A673 (cell line): Measurements from ENCODE around the gene ALG14. TPM values are rescaled to one million over a fixed set of nuclear protein-coding genes. Genes with fewer than 3 reads are reported as not detected.

ENCODE experiments used
- BruUV-seq: library from RNA; stranded (reverse); fragments of 400-500 nt; replicated peaks from 2 replicates; lab custom pipeline; 2021; lab: Mats Ljungman, UMichigan
- CTCF ChIA-PET: fragments of 300-600 bp; sonication (Branson Sonifier 250); formaldehyde crosslinking; loops from one replicate; lab custom pipeline; 2022; ENCODE audit warnings: antibody characterized with exemption; lab: Charles Lee
- POLR2A ChIA-PET: fragments of 300-600 bp; sonication (Branson Sonifier 250); formaldehyde crosslinking; loops from one replicate; lab custom pipeline; 2022; ENCODE audit warnings: antibody characterized with exemption; ENCODE audit not compliant: low non-redundant PET; lab: Charles Lee
- DNase-seq: peaks from one replicate; pipeline ENCODE4 v3.0.0-alpha.2; 2015; ENCODE audit warnings: low spot score
- H3K27ac ChIP-seq: fragments of 200-600 bp; sonication (generic); 2 replicates; pipeline ENCODE4 v1.5.1; 2016; ENCODE audit warnings: mixed run types, low read depth, mild to moderate bottlenecking, mixed read lengths, antibody characterized with exemption, low read length; ENCODE audit not compliant: poor library complexity, severe bottlenecking
- H3K27me3 ChIP-seq: fragments of 200-600 bp; sonication (generic); replicated peaks from 2 replicates; pipeline ENCODE4 v1.6.1; 2017; ENCODE audit warnings: mixed run types, low read depth, mild to moderate bottlenecking, mixed read lengths, antibody characterized with exemption, low read length; ENCODE audit not compliant: insufficient read depth, poor library complexity
- H3K36me3 ChIP-seq: fragments of 200-600 bp; sonication (generic); 2 replicates; pipeline ENCODE4 v1.6.1; 2016; ENCODE audit warnings: mixed run types, mild to moderate bottlenecking, mixed read lengths, antibody characterized with exemption, low read length; ENCODE audit not compliant: insufficient read depth, poor library complexity, severe bottlenecking
- H3K4me1 ChIP-seq: fragments of 200-600 bp; sonication (generic); 2 replicates; pipeline ENCODE4 v1.6.1; 2017; ENCODE audit warnings: mixed run types, mild to moderate bottlenecking, mixed read lengths, antibody characterized with exemption, low read length; ENCODE audit not compliant: insufficient read depth, poor library complexity, severe bottlenecking
- H3K4me3 ChIP-seq: fragments of 200-600 bp; sonication (generic); 2 replicates; pipeline ENCODE4 v1.5.1; 2016; ENCODE audit warnings: low read depth, mixed run types, mild to moderate bottlenecking, mixed read lengths, low read length; ENCODE audit not compliant: poor library complexity, severe bottlenecking
- H3K9me3 ChIP-seq: fragments of 200-600 bp; sonication (generic); 2 replicates; pipeline ENCODE4 v1.6.1; 2016; ENCODE audit warnings: mixed run types, low read depth, mild to moderate bottlenecking, mixed read lengths, antibody characterized with exemption, low read length; ENCODE audit not compliant: poor library complexity, severe bottlenecking
- CTCF ChIP-seq: fragments of 300-800, 200-600 bp; sonication (generic); conservative IDR thresholded peaks from 2 replicates; pipeline ENCODE4 v1.5.1; 2017; ENCODE audit warnings: low read depth, mild to moderate bottlenecking, antibody characterized with exemption, low read length, moderate library complexity, mixed read lengths
- EZH2 ChIP-seq: fragments of 200-600 bp; sonication (generic); IDR thresholded peaks from 2 replicates; pipeline ENCODE4 v1.6.1; 2017; ENCODE audit warnings: borderline replicate concordance, low read depth, mild to moderate bottlenecking, mixed read lengths, antibody characterized with exemption, low read length; ENCODE audit not compliant: poor library complexity, severe bottlenecking
- intact Hi-C: fragments of 100-400 bp; cut with micrococcal nuclease; formaldehyde crosslinking; loops from one replicate; pipeline ENCODE4 v1.10.0; 2022; ENCODE audit not compliant: unreplicated experiment
- total RNA-seq: library from RNA; stranded (reverse); gene quantifications from 2 replicates; pipeline ENCODE4 v1.2.3, GENCODE V29; 2021

The ALG14 gene
- total RNA-seq, 1 experiment from 2014 or later, result 11.3 TPM

GRCh38 chr1:94963864-94964263 is 108.9 kb downstream of the ALG14 start:
- BruUV-seq, result no TSS peak
- Histone ChIP-seq H3K4me1 (no peaks in the 10 kb centered on the region), H3K9me3 (no peaks in the 10 kb centered on the region), H3K27me3 (no peaks in the 10 kb centered on the region), H3K36me3 (no peaks in the 10 kb centered on the region), H3K27ac (no peak overlapping the region), H3K4me3 (no peak overlapping the region)
- POLR2A ChIA-PET, result no interaction called here
- CTCF ChIA-PET, result no interaction called here
- TF ChIP-seq CTCF (no peak), EZH2 (no peak)
- no peak for DNase-seq
- intact Hi-C loops, result no loop called here

- H3K27ac ChIP-seq, result no peak overlapping the region
- intact Hi-C loops, result no loop called here
- no peaks in the 10 kb centered on the region for H3K4me1 ChIP-seq
- no peaks in the 10 kb centered on the region for H3K27me3 ChIP-seq
- H3K4me3 ChIP-seq, result no peak overlapping the region
- no peak for DNase-seq
- POLR2A ChIA-PET, result interaction anchor here (0.6 kb wide), 1 partner anchor 40 kb away, joined by 3 read pairs; no protein-coding TSS in a partner anchor
- H3K36me3 ChIP-seq, result no peaks in the 10 kb centered on the region
- CTCF ChIA-PET, result no interaction called here
- H3K9me3 ChIP-seq, result no peaks in the 10 kb centered on the region
- BruUV-seq, result no TSS peak
- TF ChIP-seq CTCF (no peak), EZH2 (no peak)
Observed at GRCh38 chr1:94962409-94963265, 110.1 kb downstream of the ALG14 start.

- Histone ChIP-seq H3K27me3 (no peaks in the 10 kb centered on the region), H3K4me1 (no peaks in the 10 kb centered on the region), H3K4me3 (no peak overlapping the region), H3K27ac (no peak overlapping the region), H3K9me3 (no peaks in the 10 kb centered on the region), H3K36me3 (no peaks in the 10 kb centered on the region)
- no TSS peak for BruUV-seq
- DNase-seq, result no peak
- ChIA-PET POLR2A (interaction anchor here (0.5 kb wide), 1 partner anchor 10 kb away, joined by 3 read pairs; no protein-coding TSS in a partner anchor), CTCF (no interaction called here)
- TF ChIP-seq EZH2 (no peak), CTCF (no peak)
- intact Hi-C loops, result no loop called here
Observed at GRCh38 chr1:94961988-94962387, 110.8 kb downstream of the ALG14 start.
